Measurements from ENCODE around the gene UBE2K.
A peak's percentile ranks its signal among the peaks of the same experiment; 100 is the strongest.
"Not testable (repeated sequence)": the region's sequence is repeated elsewhere in the genome, so short reads cannot be mapped to it uniquely, and the experiment has no call there.

The UBE2K gene

DNA sequence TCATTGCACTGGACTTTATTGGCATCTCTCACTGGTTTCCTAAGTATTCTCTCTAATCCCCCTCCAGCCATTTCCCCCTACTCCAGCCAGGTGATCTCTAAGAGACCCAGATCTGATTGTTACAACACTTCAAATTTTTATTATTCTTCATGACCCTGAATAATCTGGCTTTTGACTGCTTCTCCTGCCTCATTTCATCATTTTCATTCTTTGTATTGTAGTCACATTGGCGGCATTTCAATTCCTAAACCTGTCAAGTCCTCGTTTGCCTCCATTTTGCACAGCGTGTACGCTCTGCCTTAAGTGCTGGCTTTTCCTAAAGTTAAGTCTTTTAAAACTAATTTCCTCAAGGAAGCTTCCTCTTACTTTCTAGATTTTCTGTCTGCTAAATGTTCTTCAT, 31.6 kb downstream of the UBE2K start:
- DNase-seq (ENCODE audit: low read depth in 2 of 2) = no peak

DNA sequence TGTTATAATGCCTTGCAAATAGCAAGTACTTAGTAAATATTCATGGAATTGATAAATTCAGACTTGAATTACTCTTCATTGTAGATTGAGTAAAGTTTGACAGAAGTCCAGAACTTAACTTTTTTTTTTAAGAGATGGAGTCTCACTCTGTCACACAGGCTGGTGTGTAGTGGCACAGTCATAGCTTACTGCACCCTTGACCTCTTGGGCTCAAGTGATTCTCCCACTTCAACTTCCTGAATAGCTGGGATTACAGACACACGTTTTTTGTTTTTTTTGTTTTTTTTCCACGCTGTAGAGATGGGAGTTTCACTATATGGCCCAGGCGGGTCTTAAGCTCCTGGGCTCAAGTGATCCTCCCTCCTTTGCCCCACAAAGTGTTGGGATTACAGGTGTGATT, 32.1 kb downstream of the UBE2K start:
- DNase-seq (ENCODE audit: low read depth in 2 of 2) = no peak

DNA sequence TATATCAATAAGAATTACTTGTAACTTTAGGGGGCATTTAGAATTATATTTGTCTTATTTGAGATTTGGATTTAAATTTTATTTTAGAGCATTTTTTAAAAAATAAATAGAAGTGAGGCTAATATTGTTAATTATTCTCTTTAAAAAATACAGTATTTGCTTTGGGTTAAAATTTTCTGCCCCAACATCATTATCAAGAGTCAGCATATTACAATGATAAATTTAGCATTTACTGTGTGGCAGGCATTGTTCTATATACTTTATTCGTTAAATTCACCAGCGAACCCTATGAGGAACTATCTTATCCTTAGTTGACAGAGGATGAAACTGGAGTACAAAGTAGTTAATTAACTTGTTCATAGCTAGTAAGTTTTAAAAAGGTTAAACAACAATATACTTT, 34.0 kb downstream of the UBE2K start:
- DNase-seq (ENCODE audit: low read depth in 2 of 2) = no peak

DNA sequence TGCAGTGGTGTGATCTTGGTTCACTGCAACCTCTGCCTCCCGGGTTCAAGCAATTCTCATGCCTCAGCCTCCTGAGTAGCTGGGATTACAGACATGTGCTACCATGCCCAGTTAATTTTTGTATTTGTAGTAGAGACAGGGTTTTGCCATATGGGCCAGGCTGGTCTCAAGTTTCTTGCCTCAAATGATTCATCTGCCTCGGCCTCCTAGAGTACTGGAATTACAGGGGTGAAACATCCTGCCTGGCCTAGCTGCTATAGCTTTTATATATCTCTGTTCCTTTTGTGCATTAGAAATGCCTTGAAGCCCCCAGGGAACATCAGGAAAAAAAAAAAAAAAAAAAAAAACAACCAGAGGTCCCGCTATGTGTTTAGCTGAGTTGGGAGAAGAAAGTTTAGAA, 34.8 kb downstream of the UBE2K start:
- DNase-seq (ENCODE audit: low read depth in 2 of 2) = peak; percentile 63 to 64

DNA sequence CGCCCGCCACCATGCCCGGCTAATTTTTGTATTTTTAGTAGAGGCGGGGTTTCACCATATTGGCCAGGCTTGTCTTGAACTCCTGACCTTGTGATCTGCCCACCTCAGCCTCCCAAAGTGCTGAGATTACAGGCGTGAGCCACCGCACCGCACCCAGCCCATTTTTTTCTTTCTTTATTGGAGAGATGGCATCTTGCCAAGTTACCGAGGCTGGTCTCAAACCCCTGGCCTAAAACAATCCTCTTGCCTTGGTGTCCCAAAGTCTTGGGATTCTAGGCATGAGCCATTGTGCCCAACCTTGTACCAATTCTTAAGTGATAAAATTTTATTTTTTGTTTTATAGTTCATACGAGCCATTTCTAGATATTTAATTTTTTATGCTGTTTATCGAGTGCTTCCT, 41.7 kb downstream of the UBE2K start:
- not testable (repeated sequence) for DNase-seq (ENCODE audit: low read depth in 2 of 2)

DNA sequence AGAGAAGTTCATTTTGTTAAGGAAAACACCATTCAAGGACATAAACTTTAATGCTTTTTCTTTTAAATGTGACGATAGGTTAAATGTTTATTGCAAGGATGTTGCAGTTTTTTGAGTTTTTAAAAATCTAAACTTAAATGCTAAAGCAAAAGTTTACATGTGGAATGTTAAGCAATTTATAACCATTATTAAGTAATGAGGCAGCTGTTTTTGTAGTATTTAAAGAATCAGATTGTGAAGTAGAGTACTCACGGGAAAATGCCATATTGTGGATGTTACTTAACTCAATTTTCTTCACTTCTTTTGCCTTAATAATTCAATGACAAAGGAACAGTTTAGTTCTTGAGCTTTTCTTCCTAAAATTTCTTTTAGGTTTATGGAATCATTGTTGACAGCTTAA, 43.5 kb downstream of the UBE2K start:
- DNase-seq (ENCODE audit: low read depth in 2 of 2) = no peak

DNA sequence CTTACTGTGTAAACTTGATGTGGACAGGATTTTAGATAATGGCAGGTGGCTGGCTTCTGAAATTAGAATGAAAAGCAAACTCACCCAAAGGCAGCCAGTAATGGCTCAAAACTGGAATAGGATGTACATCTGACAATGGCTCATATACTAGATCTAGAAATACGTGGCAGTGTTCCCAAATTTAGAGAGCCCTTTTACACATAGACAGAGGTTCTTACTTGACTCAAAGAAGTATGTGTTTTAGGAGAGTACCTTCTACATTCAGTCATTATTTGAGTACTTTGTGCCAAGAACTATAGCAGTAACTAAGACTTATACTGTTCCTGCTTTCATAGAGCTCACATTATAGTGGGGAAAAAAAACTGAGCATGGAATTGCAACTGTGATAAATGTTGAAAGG, 48.0 kb downstream of the UBE2K start:
- DNase-seq (ENCODE audit: low read depth in 2 of 2) = no peak

DNA sequence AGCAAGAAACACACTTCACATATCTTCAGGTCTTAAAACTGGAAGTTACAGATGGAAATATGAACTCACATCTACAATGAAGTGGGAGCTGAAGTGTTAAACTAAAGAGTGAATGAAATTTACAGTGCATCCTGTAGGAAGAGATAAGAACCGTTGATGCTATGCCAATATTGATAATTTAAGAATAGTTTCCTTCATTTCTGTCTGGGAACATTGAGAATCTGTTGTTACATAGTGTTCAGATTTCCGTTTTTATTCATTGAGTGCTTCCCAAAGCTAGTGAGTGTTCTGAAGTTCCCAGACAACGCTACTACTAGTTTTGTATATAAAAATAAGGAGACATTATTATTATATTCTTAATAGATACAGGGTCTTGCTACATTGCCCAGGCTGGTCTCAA, 52.3 kb downstream of the UBE2K start:
- no peak for DNase-seq (ENCODE audit: low read depth in 2 of 2)

DNA sequence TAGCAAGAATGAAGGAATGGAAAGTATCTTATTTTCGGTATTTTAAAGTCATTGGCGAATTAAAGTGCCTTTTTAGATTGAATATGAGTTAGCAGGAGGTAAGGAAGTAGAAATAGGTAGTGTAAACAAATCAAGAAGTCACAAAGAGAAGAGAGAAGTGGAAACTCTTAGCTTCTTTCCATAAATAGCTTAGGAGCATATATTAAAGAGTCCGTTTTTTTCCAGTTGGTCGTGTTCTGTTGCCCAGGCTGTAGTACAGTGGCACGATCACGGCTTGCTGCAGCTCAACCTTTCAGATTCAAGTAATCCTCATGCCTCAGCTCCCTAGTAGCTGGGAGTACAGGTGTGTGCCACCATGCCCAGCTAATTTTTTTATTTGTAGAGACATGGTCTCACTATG, 56.4 kb downstream of the UBE2K start:
- DNase-seq (ENCODE audit: low read depth in 2 of 2) = no peak

DNA sequence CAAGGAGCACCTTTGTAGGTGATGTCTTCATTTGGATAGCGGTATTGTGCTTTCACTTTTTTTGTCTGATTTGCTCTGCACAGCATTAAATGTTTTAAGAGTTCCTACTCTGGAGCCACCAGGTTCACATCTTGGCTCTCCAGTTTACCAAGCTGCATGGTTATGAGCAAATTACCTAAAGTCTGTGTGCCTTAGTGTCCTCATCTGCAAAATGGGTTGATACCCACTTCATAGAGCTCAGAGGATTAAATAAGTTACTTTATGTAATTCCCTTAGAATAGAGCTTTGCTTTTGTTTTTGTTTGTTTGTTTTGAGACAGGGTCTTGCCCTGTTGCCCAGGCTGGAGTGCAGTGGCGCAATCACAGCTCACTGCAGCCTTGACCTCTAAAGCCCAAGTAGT, 58.2 kb downstream of the UBE2K start:
- DNase-seq (ENCODE audit: low read depth in 2 of 2) = no peak

DNA sequence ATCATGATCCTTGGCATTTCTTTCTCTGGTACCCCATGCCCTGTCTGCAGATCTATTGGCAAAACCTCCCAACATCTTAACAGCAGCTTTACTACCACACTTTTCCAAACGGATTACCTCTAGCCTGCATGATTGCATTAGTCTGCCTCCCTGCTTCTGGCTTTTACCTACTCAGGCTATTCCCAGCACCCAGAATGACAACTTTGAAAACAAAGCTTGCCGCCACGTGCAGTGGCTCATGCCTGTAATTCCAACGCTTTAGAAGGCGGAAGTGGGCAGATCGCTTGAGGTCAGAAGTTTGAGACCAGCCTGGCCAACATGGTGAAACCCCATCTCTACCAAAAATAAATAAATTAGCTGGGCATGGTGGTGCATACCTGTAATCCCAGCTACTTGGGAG, 60.2 kb downstream of the UBE2K start:
- no peak for DNase-seq (ENCODE audit: low read depth in 2 of 2)

DNA sequence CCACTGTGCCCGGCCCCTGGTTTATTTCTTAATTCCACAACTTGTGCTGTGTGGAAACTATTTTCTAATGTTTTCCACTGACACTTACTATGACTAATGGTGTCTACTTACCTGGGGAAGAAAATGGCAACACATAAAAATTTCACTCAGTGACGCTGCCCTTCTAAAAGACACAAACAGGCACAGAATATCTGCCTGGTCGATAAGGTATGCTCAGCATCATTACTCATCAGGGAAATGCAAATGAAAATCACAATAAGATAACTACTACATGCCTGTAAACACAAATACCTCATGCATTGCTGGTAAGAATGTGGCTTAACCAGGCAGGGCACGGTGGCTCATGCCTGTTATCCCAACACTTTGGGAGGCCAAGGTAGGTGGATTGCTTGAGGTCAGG, 61.6 kb downstream of the UBE2K start:
- DNase-seq (ENCODE audit: low read depth in 2 of 2) = no peak

DNA sequence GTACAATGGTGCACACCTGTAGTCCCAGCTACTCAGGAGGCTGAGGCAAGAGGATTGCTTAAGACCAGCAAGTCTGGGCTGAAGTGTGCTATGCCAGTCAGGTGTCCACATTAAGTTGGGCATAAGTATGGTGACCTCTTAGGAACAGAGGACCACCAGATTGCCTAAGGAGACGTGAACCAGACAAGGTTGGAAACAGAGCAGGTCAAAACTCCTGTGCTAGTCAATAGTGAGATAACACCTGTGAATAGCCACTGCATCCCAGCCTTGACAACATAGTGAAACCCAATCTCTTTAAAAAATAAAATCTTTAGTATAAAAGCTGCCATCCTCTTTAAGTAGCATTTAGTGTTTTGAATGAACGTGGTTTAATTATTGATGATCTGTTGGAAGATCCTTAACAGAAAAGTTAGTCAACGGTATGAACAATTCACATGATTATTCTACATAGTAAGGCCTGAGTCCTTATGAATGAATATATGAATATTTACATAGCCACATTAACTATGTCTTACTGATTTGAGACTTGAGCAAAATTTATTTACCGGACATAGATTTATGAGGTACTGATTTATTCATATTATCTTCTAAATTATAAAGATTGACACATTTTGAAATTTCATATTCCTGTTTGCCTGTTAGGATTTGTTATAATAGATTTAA, 63.2 kb downstream of the UBE2K start:
- DNase-seq (ENCODE audit: low read depth in 2 of 2) = no peak

DNA sequence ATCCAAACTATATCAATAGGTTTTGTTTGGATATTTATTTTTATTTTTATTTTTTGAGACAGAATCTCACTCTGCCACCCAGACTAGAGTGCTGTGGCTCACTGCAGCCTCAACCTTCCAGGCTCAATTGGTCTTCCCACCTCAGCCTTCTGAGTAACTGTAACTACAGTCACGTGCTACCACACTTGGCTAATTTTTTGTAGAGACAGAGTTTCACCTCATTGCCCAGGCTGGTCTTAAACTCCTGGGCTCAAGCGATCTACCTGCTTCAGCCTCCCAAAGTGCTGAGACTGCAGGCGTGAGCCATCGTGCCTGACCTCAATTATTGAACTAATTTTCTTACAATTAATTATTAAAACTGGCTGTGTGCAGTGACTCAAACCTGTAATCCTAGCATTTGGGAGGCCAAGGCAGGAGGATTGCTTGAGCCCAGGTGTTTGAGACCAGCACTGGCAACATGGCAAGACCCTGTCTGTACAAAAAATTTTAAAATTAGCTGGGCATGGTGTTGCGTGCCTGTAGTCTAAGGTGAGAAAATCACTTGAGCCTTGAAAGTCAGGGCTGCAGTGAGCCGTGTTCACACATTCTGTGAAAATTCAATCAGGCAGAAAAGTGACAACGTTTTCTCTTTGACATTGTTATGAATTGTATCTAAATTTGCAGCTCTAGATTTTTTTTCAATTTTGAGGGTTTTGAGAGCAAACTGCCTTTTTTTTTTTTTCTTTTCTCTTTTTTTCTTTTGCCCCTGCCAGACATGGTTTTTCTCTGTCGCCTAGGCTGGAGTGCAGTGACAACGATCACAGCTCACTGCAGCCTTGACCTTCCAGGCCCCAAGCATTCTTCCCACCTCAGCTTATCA, 66.0 kb downstream of the UBE2K start:
- no peak for DNase-seq (ENCODE audit: low read depth in 2 of 2)

DNA sequence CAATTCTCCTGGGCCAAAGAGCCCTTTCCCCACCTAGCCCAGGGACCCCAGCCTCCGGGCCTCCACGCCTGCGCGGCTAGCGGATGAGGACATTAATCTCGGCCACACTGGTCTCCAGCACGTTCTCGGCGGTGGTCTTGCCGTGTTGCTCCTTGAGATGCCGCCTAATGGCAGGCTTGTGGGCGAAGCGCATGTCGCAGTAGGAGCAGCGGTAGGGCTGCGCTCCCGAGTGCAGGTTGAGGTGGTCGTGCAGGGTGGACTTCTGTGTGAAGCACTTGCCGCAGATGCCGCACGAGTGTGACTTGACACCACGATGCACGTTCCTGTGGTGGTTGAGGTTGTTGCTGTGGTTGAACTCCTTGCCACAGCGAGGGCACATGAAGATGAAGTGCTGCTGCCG, 72.1 kb downstream of the UBE2K start:
- DNase-seq (ENCODE audit: low read depth in 2 of 2) = no peak

DNA sequence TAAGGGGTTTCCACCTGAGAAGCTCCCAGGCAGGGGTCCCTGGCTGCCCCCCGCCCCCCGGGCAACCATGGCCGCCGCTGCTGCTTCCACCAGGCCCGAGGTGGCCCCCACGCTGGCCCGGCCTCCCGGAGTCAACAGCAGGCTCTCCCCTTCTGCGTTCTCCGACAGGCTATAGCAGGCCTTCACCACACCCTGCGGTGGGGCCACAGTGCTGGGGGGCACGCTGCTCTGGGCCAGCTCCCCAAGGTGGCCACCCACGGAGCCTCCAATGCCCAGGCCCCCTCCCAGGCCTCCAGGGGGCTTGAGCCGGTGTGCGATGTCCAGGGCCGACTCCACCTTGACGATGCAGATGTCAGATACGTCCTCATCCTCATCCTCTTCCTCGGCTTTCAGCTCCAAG, 72.5 kb downstream of the UBE2K start:
- no peak for DNase-seq (ENCODE audit: low read depth in 2 of 2)

DNA sequence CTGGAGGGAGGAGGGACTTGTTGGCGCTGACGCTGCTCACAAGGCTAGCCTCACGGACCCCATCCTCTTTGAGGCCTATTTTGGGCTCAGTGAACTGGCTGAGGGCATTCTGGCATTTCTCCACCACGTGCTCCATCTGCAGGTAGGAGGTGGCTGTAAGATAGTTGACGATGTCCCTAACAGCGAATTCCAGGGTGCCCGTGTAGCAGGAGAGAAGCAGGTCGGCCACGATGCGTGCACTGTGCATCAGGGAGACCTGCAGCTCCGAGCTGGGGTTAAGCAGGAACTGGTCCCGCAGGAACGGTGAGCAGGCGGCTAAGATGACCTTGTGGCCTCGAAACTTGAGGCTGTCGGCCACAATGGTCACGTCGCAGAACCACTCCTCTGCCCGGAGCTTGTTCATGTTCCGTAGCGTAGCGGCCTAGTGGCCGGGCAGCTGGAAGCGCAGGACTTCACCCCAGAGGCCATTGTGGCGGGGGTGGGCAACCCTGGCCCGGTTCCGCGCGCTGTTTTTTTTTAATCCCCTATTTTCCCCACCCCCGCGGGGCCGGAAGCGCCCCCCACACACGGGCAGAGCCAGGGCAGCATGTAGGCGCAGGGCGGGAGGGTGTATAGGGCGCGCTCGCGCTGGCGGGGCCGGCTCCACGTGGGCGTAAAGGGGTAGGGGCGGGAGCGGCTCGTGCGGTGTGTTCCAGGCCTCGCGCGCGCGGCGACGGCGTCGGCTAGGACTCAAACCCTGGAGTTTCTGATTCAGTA, 73.2 kb downstream of the UBE2K start:
- DNase-seq (ENCODE audit: low read depth in 2 of 2) = no peak

DNA sequence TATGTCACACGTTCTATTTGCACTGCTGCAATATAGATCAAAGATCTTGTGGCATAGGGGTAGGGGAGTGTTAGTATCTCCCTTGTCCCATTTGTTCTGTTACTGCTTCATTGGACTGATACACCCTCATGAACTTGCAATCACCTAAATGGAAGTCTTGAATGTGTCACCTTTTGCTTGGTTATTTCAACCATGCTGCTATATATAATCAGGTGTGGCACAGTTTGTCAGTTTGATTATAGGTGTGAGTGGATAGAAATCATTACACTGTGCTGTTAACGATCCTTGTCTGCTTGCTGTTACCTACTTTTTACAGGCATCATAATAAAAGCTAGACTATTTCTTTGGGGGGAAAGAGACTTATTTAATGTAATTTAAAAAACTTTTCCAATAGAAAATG, 84.1 kb downstream of the UBE2K start:
- not testable (repeated sequence) for DNase-seq (ENCODE audit: low read depth in 2 of 2)

DNA sequence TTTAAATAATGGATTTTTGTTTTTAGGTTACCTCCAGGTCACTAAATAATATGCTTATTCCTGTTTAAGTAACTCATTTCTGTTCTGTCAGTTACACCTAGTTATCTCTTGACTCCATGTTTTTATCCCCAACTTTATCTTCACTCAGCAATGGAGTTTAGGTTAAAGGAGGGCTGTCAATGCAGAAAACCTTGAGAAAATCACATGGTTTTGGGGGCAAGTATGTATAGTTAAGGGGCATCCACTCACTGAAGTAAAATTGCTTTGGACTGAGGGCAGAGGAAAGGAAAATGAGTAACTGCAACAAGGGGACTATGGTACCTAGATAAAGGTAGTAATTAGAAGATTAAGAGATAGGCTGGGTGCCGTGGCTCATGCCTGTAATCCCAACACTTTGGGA, 87.1 kb downstream of the UBE2K start:
- no peak for DNase-seq (ENCODE audit: low read depth in 2 of 2)

DNA sequence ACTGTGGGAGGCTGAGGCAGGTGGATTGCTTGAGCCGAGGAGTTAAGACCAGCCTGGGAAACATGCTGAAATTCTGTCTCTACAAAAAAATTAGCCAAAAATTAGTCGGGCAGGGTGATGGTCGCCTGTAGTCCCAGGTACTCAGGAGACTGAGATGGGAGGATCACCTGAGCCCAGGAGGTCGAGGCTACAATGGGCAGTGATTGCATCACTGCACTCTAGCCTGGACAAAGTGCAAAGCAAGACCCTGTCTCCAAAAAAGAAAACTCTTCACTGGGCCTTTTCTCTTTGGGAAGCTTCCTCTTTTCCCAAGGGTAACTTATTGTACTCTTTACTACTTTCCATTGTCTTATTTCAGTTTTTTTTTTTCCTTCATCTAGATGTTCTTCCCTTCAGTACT, 88.9 kb downstream of the UBE2K start:
- DNase-seq (ENCODE audit: low read depth in 2 of 2) = no peak

DNA sequence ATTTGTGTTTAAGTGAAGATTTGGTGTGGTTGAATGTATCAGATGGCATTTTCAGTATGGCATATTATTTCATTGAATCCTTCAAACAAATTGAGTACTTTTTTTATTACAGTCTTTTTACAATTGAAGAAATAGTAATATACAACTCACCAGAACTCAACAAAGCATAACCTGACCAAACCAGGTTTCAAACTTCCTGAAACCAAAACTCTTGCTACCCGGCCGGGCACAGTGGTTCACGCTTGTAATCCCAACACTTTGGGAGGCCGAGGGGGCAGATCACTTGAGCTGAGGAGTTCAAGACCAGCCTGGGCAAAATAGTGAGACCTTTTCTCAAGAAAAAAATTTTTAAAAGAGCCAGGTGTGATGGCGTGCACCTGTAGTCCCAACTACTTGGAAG, 94.2 kb downstream of the UBE2K start:
- DNase-seq (ENCODE audit: low read depth in 2 of 2) = no peak

DNA sequence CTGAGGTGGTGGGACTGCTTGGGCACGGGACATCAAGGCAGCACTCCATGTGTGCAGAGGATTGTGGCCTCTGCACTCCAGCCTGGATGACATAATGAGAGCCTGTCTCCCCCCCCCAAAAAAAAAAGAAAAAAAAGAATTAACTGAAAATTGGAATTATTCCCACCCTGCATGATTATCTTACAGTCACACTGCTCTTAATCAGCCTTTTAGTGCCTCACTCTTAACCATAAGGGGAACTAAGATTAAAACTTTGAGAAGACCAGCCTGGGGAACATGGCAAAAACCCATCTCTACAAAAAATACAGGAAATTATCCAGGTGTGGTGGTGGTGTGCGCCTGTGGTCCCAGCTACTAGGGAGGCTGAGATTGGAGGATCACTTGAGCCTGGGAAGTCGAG, 94.6 kb downstream of the UBE2K start:
- no peak for DNase-seq (ENCODE audit: low read depth in 2 of 2)

DNA sequence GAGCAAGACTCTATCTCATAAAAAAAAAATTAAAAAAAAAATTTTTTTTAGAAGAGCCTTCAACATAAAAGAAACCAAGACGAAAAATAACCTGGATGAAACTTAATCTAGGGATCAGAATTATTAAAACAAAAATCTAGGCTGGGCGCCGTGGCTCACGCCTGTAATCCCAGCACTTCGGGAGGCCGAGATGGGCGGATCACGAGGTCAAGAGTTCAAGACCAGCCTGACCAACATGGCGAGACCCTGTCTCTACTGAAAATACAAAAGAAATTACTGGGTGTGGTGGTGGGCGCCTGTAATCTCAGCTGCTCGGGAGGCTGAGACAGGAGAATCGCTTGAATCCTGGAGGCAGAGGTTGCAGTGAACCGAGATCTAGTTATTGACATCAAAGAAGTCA, 95.0 kb downstream of the UBE2K start:
- not testable (repeated sequence) for DNase-seq (ENCODE audit: low read depth in 2 of 2)

Data from fibroblast of skin of left biceps (primary cell).